Left hindlimb (tissue), 1 donor: ENCODE measurements around the gene HOXB4.

Experiments
- DNase-seq: peaks from one replicate; pipeline ENCODE4 v3.0.0-alpha.2; 2018

HOXB4 gene

DNA sequence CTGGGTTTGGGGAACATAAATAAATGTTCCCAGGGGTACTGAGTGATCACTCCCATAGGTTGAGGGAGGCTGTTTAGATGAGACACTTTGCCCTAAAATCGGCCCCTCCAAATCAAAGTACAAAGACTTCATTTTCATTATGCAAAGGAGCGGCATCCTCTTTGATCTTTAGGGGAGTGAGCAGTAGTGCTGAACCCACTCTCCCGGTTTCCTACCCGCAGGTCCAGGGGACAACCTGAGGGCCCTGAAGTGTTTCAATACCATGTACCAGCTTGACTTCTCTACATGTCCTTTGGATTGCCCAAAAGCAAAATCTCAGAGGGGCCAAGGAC is 23.0 kb upstream of the HOXB4 start:
- DNase-seq: no peak

DNA sequence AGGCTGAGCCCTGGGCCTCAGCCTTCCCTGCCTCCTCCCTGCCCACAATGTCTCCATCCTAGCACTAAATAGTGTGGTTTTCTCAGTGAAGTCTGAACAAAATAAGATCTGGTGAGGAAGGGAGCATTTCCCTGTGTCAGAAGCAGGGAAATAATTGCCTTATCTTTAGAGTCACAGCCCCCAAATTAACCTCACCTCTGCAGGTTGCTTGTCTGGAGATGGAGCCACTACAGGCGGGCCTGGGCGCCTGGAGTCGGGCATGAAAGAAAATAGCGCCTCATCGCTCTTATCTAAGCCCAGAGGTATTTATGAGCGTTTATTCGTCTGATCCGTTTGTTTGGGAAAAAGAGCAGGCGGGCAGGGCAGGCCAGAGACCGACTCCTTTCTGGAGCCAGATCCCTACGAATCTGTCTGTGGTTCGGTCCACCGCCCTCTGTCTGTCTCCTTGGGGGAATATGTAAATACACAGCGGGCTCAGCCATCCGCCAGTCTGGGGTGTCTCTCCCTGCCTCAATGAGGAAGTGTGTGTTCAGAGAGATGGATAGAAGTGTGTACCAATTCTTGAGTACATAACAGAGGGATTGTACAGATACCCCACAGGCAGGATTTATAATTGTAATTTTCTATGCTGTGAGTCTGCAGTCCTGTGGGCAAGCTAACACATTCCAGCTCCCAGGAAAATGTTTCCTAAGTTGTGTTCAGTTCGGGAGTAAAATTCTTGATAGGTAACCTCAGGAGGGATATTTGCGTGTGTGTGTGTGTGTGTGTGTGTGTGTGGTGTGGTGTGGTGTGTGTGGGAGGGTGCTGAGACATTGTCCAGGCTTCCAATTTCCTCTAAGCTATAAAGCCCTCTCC is 22.3 kb upstream of the HOXB4 start:
- no peak for DNase-seq

DNA sequence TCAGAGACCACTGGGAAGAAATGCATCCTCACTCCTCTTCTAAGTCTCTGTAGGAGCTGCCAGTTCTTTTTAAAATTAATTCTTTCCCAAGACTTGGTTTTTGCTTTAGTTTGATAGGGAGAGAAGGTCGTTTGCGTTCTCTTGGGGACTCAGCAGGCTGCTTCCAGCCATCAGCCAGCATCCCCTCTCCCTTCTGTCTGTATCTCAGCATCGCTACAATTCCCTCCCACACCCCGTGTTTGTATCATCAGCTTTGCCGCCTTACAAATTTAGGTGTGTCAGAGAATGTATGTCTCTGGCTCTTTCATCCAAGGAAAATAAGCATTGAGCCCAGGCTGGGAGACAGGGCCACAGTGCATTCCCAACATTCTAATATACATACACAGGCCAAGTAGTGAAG is 21.2 kb upstream of the HOXB4 start:
- no peak for DNase-seq

DNA sequence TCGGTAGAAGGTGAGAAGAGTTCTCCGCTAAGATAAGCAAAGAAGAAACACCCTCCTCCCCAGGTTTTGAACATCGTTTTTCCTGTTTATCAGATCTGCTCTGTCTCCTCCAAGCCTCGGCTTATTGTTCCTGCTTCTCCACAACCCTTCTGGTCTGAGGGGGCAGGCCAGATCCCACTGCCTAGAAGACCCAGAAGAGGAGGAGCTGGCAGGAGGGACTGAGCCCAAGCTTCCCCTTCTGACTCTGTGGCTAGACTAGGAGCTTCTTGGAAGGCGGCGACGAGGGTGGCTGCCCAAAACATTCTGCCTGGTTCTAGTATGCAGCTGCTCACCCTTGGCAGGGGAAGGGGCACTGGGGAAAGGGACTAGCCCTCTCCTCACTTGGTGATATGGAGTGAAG is 20.6 kb upstream of the HOXB4 start:
- DNase-seq: no peak

DNA sequence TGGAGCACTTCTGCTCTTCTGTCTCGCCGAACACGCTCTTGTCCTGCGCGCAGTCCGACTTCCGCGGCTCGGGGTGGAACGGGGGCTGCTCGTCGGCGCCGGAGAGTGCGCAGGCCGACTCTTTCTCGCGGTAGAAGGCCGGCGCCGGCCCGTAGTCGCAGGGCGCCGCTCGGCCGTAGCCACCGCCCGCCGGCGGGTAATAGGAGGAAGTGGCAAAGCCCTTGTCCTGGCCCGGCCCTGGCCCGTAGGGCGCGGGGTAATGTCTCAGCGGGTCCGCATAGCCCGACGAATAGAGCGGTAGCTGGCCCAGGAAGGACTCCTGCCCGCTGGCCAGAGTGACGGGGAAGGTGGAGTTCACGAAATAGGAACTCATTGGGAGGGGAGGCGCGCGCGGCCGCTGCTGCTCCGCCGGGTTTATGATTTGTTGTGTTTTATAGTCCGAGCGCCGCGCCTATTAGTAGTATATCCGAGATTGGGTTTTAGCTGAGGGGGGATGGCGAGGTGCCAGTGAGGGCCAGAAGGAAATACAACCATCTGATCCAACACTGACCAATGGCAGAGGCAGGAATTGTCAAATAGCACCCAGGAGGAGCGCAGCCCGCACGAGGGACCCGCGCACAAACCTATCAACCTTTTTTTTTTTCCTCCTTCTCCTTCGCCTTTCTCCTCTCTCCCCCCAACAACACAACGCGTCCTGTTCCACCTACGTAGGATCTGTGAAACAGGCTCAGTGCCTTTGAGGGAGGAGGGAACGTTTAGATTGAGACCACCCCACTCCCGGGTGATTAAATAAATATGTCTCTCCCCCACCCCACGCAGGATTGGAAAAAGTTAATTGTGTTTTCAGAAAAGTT is 19.9 kb upstream of the HOXB4 start:
- DNase-seq: no peak

DNA sequence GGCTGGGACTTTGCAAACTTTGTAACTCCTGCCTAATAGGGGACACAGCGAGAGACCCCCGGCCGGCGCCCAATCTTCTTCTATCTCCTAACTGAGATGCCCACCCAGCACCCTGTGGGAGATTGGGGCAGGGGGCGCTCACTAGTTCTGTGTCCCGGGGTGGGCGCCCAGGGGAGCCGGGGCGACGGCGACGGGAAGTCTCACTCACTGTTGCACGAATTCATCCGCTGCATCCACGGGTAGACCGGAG is 19.3 kb upstream of the HOXB4 start:
- DNase-seq: no peak

DNA sequence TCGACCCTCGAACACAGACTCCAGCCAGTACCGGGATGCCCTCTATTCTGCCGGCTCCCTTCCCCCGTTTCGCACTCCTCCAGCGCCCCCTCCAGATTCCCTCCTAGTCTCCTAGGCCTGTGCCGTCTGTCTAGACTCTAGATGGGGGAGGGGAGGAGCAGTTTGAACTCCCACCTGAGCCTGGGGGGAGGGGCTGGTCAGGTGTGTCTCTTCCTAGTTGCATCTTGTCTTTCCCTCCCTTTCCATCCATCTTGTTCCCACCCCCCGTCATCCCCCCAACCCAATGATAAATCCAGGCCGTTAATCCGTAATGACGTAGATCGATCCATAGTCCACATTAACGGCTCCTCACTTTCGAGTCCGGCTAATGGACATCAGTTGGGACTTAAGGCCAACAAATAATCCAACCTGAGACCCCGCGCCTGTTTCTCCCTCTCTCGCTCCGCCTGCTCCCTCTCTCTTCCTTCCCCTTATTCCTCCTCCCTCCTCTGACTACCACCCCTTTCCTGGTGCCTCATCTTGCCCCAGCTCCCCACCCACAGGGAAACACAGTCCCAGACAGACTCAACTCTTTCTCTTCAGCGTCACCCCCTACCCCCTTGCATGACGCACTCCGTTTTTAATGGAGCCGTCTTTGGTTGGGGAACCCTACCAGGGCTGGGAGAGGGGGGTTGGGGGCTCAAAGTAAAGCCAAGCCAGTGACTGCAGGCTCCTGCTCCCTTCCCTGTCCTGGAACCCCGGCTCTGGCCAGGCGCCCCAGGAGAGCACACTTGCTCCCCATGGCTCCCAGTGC is 18.8 kb upstream of the HOXB4 start:
- DNase-seq: no peak

DNA sequence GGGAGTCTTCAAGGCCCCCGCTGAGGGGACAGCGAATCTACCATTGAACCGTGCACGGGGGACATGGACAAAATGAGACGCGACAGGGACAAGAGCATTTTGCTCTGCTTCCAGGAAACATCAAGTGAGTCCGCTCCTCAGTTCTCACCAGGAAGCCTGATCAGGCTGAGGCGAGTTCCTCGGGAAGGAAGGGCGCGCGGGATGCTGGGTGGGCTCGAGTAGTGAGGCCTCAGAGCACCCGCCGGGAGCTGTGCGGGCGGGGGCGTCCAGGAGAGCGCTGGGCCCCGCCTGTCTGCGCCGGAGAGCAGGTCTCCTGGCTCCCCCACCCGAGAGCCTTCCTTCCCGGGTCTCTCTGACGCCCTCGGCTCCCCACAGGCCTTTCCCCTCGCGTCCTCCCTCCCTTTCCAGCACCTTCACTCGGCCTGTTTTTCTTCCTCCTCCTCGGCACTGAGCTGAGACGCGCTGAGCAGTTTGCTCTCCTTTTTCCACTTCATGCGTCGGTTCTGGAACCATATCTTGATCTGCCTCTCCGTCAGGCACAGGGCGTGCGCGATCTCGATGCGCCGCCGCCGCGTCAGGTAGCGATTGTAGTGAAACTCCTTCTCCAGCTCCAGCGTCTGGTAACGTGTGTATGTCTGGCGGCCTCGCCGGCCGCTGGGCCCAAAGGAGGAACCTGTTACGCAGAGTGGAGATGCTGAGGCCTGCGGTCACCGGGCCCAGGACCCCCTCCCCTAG is 18.0 kb upstream of the HOXB4 start:
- DNase-seq: no peak

DNA sequence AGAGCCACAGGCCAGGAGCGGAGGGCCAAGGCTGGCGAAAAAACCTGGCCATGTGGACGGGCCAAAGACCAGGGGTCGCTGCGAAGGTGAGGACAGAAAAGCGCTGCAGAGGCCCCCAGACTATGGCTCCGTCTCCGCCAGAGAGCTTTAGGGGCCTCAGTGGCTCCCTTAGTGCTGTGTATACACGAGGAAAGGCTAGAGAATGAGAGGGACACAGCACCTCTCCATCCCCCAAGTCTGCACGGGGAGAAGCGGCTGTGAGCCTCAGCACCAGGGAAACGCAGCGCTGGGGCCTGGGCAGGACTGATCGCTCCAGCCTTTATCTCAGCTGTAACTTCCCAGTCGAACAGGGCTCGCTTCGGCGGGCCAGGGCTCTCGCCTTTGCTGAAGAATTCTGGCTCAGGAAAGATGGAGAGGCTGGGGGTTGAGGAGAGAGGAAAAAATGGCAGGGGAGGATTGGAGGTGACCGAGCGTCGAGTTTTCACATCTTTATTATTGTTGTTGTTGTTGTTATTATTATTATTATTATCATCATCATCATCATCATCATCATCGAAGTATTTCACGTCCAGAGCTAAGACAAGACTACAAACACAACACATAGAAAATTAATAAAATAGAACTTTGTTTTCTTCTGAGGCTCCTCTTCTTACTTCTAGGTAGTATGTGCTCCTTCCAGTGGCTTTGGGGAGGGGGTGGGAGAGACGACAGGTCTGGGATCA is 17.3 kb upstream of the HOXB4 start:
- DNase-seq: no peak

DNA sequence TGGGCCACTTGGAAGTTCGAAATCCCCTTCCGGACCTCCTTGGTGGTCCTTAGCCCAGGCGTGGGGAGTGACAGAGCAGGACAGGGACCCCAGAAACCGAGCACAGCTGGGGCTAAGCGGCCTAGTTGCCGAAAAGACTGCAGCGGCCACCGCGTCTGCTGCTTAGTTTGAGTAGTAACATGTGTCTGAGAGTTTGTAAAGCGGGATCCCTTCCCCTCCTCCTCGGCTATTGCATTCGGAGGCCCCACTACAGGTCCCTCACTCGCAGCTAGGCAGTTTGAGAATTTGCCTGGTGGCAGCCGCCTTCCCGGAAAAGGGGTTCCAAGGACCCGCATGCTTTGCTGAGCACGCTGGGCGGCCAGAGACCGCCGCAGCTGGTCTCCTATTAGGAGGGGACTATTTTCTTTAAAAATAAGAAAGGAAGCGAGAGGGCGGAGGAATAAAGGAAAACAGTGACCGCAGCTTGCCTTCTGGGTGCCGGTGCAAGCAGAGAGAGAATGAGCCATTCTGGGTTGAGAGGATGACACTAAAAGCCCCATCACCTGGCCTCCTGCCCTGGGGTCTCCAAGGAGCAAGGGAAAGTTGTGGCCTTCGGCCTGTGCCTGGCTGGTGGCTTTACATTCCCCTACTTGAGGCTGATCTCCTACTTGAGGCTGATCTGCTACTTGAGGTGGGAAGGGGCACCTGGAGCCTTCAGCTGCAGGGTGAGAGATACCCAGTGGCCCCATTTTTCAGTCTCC is 16.6 kb upstream of the HOXB4 start:
- no peak for DNase-seq

DNA sequence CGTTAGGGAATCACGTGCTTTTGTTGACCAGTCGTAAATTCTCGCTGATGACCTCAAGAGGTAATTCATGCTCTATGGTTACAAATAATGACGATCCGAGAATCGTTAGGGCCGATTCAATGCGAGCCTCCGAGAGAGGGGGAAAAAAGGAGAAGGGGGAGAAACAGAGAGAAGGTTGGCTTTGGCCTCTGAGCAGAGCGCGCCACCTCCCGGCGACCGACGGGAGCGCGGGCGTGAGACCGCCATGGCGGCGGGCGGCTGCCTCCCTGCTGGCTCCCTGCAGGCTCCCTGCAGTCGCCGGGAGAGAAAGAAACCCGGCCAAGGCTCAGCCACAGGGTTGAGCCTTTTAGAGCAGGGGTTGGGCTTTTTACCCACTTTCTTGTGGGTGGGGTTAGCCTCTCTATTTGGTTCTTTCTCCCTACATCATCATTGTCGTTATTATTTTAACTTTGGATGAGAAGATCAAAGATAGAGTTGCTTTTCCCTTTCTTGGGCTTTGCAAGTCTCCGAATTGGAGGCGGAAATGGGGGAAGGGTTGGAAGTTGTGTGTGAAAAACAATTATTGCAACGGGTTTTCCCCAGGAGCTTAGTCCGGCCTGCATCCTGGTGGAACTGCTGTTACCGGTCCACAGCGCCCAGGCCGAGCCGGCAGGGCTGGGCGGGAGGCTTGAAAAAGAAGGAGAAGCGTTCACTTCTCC is 15.8 kb upstream of the HOXB4 start:
- DNase-seq: peak; percentile 77

DNA sequence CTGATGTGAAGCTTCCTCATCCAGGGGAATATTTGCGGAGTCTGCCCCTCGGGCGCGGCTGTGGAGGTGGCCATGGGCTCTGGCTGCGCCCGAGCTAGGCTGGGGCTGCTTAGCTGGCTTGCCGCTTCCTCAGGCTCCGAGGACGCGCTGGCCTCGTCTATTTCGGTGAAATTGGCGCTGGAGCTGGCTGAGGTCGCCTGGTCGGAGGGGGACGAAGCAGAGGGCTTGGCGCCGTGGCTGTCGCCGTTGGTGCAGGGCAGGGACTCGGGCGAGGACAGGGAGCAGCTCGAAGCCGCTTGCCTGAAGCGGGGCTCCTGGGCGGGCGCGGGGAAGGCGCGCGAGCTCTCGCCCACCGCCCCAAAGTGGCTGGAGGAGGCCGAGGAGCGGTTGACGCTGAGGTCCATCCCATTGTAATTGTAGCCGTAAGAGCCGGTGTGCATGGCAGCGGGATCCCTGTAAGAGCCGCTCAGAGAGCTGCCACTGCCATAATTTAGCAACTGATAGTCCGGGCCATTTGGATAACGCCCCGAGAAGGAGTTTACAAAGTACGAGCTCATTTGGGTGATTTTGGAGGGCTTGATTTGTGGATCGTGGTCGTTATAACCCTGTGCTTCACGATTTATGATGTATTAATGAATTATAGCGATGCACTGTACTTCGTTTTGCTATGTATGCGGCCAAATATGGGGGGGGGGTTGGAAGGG is 15.1 kb upstream of the HOXB4 start, which contains the start of gene HOXB5:
HOXB5 (minus strand) TSS at position 654 of the 704 bp plus-strand sequence; CDS start at position 557, 97 bp downstream.
- no peak for DNase-seq

DNA sequence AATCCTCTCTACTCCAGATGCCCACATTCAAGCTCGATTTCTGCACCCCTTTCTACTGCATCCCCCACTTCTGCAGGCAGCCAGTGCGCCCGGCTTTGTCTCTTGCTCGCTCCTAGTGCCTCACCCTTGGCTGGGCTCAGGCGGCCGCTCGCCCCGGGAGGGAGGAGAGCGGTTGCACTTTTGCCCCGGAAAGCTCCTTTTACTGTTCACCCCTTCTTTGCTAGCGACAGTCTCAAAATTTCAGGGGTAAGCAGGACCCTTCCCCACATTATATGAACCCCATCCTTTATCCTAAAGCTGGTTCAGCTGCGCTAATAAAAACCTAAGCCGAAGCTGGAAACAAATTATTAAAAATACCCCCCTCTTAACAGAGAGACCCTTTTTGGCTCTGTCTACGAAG is 14.4 kb upstream of the HOXB4 start:
- DNase-seq: no peak

DNA sequence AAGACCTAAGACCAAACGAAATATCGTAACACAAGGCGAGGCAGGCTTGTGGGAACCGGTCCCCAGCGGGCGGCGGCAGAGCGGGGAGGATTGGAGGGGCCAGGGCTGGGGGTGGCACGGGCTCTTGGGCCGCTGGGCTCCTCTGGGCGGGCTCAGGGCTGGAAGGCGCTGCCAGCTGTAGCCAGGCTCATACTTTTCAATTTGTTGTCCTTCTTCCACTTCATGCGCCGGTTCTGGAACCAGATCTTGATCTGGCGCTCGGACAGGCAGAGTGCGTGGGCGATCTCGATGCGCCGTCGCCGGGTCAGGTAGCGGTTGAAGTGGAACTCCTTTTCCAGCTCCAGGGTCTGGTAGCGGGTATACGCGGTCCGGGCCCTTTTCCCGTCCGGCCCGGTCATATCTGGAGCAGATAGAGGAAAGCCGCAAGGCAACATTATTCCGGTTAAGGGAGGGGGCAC is 13.9 kb upstream of the HOXB4 start:
- no peak for DNase-seq

DNA sequence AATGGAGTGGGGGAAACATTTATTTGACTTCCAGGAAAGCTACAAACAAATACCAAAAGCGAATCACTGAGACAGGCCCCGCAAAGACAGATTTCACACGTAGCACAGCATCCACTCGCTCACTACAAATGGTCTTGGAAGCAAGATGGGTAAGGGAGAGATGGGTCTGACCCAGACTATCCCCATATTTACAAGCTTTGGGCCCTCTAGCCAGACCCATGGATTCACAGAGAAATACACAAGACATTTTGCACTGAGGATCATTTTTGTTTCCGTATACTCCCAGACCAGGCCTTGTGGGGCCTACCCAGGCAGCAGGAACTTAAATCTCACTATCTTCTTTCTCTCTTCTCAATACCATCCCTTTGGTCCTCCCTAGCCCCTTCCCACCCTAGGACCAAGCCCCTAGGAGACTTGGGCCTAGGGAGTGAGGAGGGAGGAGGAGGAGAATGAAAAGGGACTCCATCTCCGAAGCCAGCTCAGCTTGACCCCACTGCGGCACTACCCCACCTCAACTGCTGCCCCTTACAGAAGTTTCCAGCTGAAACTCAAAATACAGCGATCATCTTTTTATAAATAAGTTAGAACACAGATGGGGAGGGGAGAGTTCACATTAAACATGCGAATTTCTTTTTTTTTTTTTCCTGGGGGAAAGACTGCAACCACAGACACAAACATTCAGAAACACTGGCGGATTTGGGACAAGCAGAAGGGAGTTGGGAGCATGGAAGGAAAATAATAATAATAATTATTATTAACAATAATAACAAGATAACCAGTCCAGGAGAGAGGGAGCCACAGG is 13.3 kb upstream of the HOXB4 start:
- DNase-seq: no peak

DNA sequence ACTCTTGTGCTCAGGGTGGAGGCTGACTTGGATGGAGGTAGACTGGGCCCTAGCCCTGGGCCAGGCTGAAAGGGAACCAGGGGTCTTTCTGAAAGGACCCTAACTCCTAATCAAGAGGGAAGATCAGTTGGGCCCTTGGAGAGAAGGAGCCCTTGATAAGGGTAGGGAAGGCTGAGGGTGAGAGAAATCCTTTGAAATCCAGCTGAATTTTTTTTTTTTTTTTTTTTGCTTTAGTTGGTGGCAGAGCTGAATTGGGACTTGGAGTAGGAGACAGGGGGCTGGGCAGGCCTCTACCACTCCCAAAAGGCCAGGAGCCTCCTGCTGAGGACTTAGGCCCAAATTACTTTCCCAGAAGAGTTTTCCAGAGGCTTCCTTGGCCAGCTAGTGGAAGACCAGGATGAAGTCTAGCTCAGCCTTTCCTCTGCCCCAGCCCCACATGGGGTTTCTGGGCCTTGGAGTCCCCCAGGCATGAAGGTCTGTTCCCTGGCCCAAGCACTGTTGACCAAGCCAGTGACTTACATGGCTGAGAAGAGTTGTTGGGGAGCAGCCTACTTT is 12.5 kb upstream of the HOXB4 start:
- no peak for DNase-seq

DNA sequence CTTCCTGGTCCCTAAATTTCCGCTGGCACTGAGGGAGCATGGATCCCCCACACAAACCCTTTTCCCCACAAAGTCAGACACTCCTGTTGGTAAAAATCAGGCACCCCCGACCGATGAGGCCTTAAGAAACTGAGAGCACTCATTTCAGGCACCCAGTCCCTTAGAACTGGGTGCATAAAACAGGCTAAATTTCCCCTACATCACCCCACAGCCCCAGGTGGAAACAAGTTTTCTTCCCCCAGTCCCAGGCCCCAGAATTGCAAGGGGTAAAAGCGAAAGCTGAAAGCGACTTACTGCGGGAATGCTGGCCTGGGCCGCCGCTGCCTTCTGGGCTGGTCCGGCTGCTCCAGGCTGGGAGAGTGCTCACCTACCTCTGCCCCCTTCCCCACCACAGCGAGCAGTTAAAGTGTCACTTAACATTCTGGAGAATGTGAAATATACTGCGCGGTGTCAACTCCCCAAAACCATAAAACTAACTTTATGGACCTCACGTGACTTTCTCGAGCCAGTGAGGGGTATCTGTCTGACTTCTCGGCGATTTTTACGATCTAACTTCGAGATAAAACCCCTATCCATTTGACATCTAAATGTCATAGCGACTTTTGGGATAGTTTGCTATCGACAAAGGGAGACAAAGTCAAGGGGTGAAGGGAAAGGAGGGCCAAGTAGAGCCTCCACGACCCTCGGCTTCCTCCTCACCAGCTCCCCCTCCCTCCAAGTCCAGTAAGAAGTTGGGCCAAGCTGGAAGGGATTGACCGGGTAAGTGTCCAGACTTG is 11.9 kb upstream of the HOXB4 start, which contains the start of gene HOXB3:
HOXB3 (minus strand) TSS at position 411 of the 776 bp plus-strand sequence. CDS start 37,767 bp downstream, outside the sequence.
- DNase-seq: no peak
